Epithelial cell of umbilical artery (primary cell): ENCODE measurements around the gene TLCD1. TPM values are rescaled to one million over a fixed set of nuclear protein-coding genes. Genes with fewer than 3 reads are reported as not detected.

ENCODE experiments used
- total RNA-seq: library from RNA; depleted of rRNA; stranded (reverse); fragments of >200 nt; gene quantifications from 2 replicates; pipeline ENCODE4 v1.2.3, GENCODE V29; 2014

TLCD1 gene, protein sequence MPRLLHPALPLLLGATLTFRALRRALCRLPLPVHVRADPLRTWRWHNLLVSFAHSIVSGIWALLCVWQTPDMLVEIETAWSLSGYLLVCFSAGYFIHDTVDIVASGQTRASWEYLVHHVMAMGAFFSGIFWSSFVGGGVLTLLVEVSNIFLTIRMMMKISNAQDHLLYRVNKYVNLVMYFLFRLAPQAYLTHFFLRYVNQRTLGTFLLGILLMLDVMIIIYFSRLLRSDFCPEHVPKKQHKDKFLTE
- 1.6 and 1.7 TPM in 2 replicates for total RNA-seq

DNA sequence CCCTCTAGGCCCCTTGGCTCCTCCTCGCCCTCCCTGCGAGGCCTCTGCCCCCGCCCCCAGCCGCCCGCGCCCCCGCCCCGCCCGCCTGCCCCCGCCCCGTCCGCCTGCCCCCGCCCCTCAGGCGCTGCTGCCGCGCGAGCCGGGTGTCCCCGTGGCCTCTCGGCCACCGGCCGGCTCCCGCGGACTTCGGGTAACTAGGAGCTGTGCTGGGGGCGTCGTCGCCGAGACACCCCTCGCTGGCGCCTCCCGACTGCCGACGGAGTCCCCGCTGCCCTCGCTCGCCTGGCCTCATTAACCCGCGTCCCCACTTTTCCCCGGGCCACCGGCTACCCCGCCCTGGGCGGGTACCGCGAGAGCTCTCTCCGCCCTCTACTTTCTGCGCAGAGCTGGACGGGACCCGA is at the start of gene TLCD1:
Gene TLCD1, minus strand, starts transcription at position 8 of the 401 bp plus-strand sequence. CDS start 136 bp downstream, outside the sequence.

DNA sequence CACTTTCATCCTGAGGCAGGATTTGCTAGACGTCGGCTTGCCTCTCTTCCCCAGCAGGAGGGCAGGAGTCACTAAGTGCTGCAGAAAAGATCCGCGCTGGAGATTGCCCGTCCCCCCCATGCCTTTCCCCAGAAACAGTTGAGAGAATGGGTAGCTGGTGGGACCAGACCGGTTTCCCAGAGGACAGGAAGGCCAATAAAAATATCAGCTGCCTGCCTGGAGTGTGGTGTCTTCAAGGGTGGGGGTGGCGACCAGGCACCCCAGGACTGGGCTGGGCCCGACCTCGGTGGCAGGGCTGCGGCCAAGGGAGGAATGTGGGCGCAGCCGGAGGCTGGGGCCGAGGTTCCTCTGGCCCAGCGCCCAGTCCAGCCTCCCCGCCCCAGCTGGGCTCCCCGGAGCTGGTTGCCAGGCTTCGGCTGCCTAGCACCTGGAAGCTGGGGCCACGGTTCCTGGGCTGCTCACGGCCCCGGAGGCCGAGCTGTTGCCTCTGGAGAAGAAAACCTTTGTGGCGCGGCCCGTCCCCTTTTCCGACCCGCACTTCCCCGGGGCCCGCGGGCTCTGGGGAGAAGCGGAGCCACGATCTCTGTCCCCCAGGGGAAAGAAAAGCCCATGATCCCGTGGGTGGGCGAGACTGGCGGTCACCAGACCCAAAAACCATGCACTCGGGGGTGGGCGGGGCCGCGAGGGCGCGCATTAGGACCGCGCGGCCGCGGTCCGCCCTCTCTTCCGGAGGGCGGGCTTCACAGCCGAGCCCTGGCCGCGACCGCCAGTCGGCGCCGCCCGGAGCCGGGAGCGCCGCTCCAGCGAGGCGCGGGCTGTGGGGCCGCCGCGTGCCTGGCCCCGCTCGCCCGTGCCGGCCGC is 17.4 kb upstream of the TLCD1 start, which contains the start of gene TRAF4:
Gene TRAF4, plus strand, starts transcription at position 769 of the 861 bp plus-strand sequence. CDS start 102 bp downstream, outside the sequence.

DNA sequence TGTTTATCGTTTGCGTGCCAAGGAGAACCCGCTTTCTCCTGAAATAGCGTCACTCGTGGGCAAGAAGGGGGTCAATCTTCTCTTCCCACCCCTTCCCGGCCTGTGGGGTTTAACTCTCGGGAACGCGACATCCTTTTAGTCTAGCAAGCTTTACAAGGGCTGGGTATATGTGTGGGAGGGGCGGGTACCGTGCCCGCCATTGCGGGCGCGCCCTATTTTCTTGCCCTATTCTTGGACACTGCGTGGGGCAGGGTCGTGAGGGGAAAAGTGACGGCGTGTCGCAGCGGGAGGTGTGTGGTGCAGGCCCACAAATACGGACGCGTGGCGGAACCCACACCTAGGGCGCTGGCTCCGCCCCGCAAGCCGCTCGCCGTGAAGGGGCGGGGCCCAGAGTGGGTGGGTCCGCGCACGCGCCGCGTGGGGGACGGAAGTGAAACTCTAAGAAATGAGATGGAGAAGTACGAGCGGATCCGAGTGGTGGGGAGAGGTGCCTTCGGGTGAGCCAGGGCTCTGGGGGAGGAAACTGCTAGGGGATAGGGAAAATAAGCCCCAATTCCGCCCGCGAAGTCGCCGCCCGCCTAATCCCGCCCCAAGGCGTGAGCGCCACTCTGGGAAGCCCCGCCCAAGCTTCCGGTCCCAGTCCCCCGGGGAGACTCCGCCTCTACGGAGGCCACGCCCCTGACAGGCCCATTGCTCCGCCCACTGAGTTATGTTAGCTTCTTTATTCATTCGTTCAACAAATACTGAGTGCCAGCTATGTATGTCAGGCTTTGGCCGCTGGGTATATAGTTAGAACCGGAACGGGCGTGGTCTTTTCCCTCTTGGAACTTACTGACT is 2.5 kb upstream of the TLCD1 start, which contains the start of gene NEK8:
Gene NEK8, plus strand, starts transcription at position 425 of the 837 bp plus-strand sequence. Its CDS starts 26 bp downstream, at position 451.

DNA sequence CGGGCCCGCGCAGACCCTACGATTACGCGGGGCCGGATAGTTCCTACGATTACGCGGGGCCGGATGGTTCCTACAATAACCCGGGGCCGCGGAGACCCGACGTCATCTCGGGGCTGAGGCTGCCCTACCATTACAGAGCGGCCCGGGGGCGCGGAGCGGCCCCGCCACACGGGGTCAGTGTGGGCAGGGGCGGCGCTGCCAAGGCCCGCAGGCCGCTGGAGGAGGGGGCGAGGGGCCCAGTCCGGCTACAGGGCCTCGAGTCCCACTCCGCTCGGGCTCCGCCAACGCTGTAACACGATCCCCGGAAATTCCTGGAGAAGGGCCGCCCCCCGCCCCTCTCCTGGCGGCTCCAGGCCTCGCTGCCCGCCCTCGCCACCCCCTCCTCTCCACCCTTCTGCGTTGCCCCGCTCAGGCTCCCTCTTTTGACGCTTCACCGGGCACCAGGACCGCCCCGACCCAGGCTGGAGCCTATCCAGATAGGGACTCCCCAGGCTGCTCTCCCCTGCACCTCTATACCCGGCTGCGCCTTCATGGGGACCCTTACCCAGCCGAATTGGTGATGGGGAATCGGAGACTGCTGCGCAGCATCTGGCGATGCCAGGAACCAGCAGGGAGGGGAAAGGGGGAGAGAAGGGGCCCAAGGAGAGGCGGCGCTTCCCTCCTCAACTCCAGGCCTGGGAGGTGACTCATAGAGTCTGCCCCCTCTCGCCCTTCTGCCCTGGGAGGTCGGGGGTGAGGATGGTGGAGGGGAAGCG is 8.3 kb downstream of the TLCD1 start, which contains the start of gene RAB34:
Gene RAB34, minus strand, starts transcription at position 291 of the 755 bp plus-strand sequence. CDS start 602 bp downstream, outside the sequence.

DNA sequence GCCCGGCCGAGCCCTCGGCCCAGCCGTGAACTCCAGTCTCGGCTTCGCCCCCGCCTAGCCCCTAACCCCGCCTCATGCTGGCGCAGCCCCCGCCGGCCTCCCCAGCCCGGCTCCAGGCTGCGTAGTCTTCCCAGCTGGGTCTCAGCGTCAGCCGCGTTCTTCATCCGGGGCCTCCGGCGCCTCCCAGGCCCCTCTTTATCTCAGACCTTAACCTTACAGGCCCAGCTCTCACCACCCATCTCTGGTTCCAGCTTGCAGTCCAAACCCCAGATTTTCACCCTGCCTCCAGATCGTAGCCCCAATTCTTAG is 14.4 kb downstream of the TLCD1 start, which contains the start of gene PROCA1:
Gene PROCA1, minus strand, starts transcription at position 166 of the 309 bp plus-strand sequence. CDS start 228 bp downstream, outside the sequence.

Other genes with a start within 250 kb of the TLCD1 start
- not detected in 2 replicates for gene FOXN1, start 219.9 kb downstream of the TLCD1 start, total RNA-seq
- 16.2 and 28.6 TPM in 2 replicates for gene UNC119, start 173.6 kb downstream of the TLCD1 start, total RNA-seq
- 55.9 and 69.9 TPM in 2 replicates for gene PIGS, start 154.7 kb downstream of the TLCD1 start, total RNA-seq
- gene ALDOC, start 149.3 kb downstream of the TLCD1 start, total RNA-seq: 19.8 and 41.9 TPM in 2 replicates
- gene SPAG5, start 127.2 kb downstream of the TLCD1 start, total RNA-seq: 29.2 and 37.8 TPM in 2 replicates
- gene RSKR, start 112.0 kb downstream of the TLCD1 start, total RNA-seq: 2.6 and 4.9 TPM in 2 replicates
- gene BLTP2, start 81.1 kb downstream of the TLCD1 start, total RNA-seq: 156 and 164 TPM in 2 replicates
- 72.0 and 76.0 TPM in 2 replicates for gene SDF2, start 64.3 kb downstream of the TLCD1 start, total RNA-seq
- gene SUPT6H, start 64.0 kb downstream of the TLCD1 start, total RNA-seq: 26.3 and 31.3 TPM in 2 replicates
- gene PROCA1, start 14.3 kb downstream of the TLCD1 start, total RNA-seq: 0.65 and 1.5 TPM in 2 replicates
- 137 and 157 TPM in 2 replicates for gene RAB34, start 8.4 kb downstream of the TLCD1 start, total RNA-seq
- gene RPL23A, start 6.2 kb downstream of the TLCD1 start, total RNA-seq: 376 and 820 TPM in 2 replicates
- gene NEK8, start 2.6 kb upstream of the TLCD1 start, total RNA-seq: 1.6 and 2.0 TPM in 2 replicates
- gene TRAF4, start 17.8 kb upstream of the TLCD1 start, total RNA-seq: 33.7 and 46.4 TPM in 2 replicates
- 2.7 and 4.2 TPM in 2 replicates for gene FAM222B, start 116.6 kb upstream of the TLCD1 start, total RNA-seq
- gene ERAL1, start 128.8 kb upstream of the TLCD1 start, total RNA-seq: 37.4 and 48.2 TPM in 2 replicates
- 62.7 and 82.4 TPM in 2 replicates for gene FLOT2, start 171.5 kb upstream of the TLCD1 start, total RNA-seq
- gene DHRS13, start 176.8 kb upstream of the TLCD1 start, total RNA-seq: 6.5 and 14.0 TPM in 2 replicates
- gene PHF12, start 225.3 kb upstream of the TLCD1 start, total RNA-seq: 7.1 and 9.0 TPM in 2 replicates